Renal cortical epithelial cell (primary cell): Measurements from ENCODE around the gene MLLT1. TPM values are rescaled to one million over a fixed set of nuclear protein-coding genes. Genes with fewer than 3 reads are reported as not detected.

Source experiments
- DNase-seq: peaks from one replicate; pipeline ENCODE4 v3.0.0-alpha.2; 2011; ENCODE audit warnings: low read depth
- total RNA-seq: library from RNA; depleted of rRNA; stranded (reverse); fragments of >200 nt; gene quantifications from 2 replicates; pipeline ENCODE4 v1.2.3, GENCODE V29; 2014

The MLLT1 gene
- total RNA-seq, 1 donor from 2014 or later, result 5.4 TPM

GRCh38 chr19:6221878-6222746 lies 57.7 kb downstream of the MLLT1 start:
- DNase-seq, result no peak

GRCh38 chr19:6221220-6221877 lies 58.4 kb downstream of the MLLT1 start:
- no peak for DNase-seq

GRCh38 chr19:6220385-6221191 lies 59.2 kb downstream of the MLLT1 start:
- no peak for DNase-seq

GRCh38 chr19:6219586-6220290 lies 60.0 kb downstream of the MLLT1 start:
- DNase-seq, result no peak

- no peak for DNase-seq
Observed at GRCh38 chr19:6219147-6219525, 60.6 kb downstream of the MLLT1 start.

GRCh38 chr19:6218491-6219146 lies 61.2 kb downstream of the MLLT1 start:
- DNase-seq, result peak; percentile 49

- no peak for DNase-seq
Observed at GRCh38 chr19:6217752-6218334, 61.9 kb downstream of the MLLT1 start.

GRCh38 chr19:6216996-6217751 lies 62.6 kb downstream of the MLLT1 start:
- peak; percentile 8 for DNase-seq

- no peak for DNase-seq
Observed at GRCh38 chr19:6216236-6216995, 63.4 kb downstream of the MLLT1 start.

- no peak for DNase-seq
Observed at GRCh38 chr19:6215701-6216235, 64.0 kb downstream of the MLLT1 start.

- no peak for DNase-seq
Observed at GRCh38 chr19:6214881-6215541, 64.8 kb downstream of the MLLT1 start.

- DNase-seq, result no peak
Observed at GRCh38 chr19:6213696-6214641, 65.8 kb downstream of the MLLT1 start.

GRCh38 chr19:6213266-6213595 lies 66.5 kb downstream of the MLLT1 start:
- DNase-seq, result no peak

GRCh38 chr19:6212403-6213265 lies 67.1 kb downstream of the MLLT1 start:
- DNase-seq, result no peak

- no peak for DNase-seq
Observed at GRCh38 chr19:6211632-6212402, 68.0 kb downstream of the MLLT1 start.
